GM19023 (cell line): Measurements from ENCODE around the gene TWNK.
"Not testable (repeated sequence)": the region's sequence is repeated elsewhere in the genome, so short reads cannot be mapped to it uniquely, and the experiment has no call there.

Experiments used
- ATAC-seq: cut with Tn5 transposase; IDR thresholded peaks from one replicate; pipeline ENCODE4 v1.9.1; 2021; ENCODE audit warnings: mild to moderate bottlenecking, moderate library complexity; ENCODE audit not compliant: unreplicated experiment

The TWNK gene

GRCh38 chr10:100972904-100973535 lies 14.3 kb upstream of the TWNK start:
- ATAC-seq, result no peak

- not testable (repeated sequence) for ATAC-seq
Observed at GRCh38 chr10:100975397-100975796, 11.9 kb upstream of the TWNK start.

- ATAC-seq, result no peak
Observed at GRCh38 chr10:100976906-100977305, 10.4 kb upstream of the TWNK start.

GRCh38 chr10:100977436-100977835 lies 9.9 kb upstream of the TWNK start:
- no peak for ATAC-seq

GRCh38 chr10:100978121-100978900 lies 9.0 kb upstream of the TWNK start:
- ATAC-seq, result no peak

GRCh38 chr10:100978901-100979195 lies 8.5 kb upstream of the TWNK start:
- no peak for ATAC-seq

- ATAC-seq, result no peak
Observed at GRCh38 chr10:100979791-100980272, 7.5 kb upstream of the TWNK start.

GRCh38 chr10:100980311-100980710 lies 7.0 kb upstream of the TWNK start:
- ATAC-seq, result no peak

GRCh38 chr10:100980711-100981110 lies 6.6 kb upstream of the TWNK start:
- no peak for ATAC-seq

- no peak for ATAC-seq
Observed at GRCh38 chr10:100981178-100981772, 6.1 kb upstream of the TWNK start.

GRCh38 chr10:100982916-100983830 lies 4.2 kb upstream of the TWNK start:
- no peak for ATAC-seq

- no peak for ATAC-seq
Observed at GRCh38 chr10:100983868-100984671, 3.3 kb upstream of the TWNK start.

- no peak for ATAC-seq
Observed at GRCh38 chr10:100984672-100985177, 2.6 kb upstream of the TWNK start.

GRCh38 chr10:100985336-100985735 lies 2.0 kb upstream of the TWNK start:
- no peak for ATAC-seq

- no peak for ATAC-seq
Observed at GRCh38 chr10:100986623-100986951, 756 bp upstream of the TWNK start.

GRCh38 chr10:100987685-100988049 lies 324 bp downstream of the TWNK start:
- ATAC-seq, result no peak

- no peak for ATAC-seq
Observed at GRCh38 chr10:100988166-100988565, 823 bp downstream of the TWNK start.

GRCh38 chr10:100989088-100989487 lies 1.7 kb downstream of the TWNK start:
- ATAC-seq, result no peak

GRCh38 chr10:100993986-100994708 lies 6.8 kb downstream of the TWNK start:
- no peak for ATAC-seq

- no peak for ATAC-seq
Observed at GRCh38 chr10:100995181-100995580, 7.8 kb downstream of the TWNK start.
